A673 (cell line): ENCODE data around the gene HELT.

Experiments
- CTCF ChIP-seq: fragments of 300-800, 200-600 bp; sonication (generic); conservative IDR thresholded peaks from 2 replicates; pipeline ENCODE4 v1.5.1; 2017; ENCODE audit warnings: low read depth, mild to moderate bottlenecking, antibody characterized with exemption, low read length, moderate library complexity, mixed read lengths
- EZH2 ChIP-seq: fragments of 200-600 bp; sonication (generic); IDR thresholded peaks from 2 replicates; pipeline ENCODE4 v1.6.1; 2017; ENCODE audit warnings: borderline replicate concordance, low read depth, mild to moderate bottlenecking, mixed read lengths, antibody characterized with exemption, low read length; ENCODE audit not compliant: poor library complexity, severe bottlenecking

- TF ChIP-seq CTCF (no peak), EZH2 (no peak)
Measured at GRCh38 chr4:184968784-184969201, 49.5 kb upstream of the HELT start.
